SK-N-SH (cell line): ENCODE measurements around the gene SERPINC1. TPM values are rescaled to one million over a fixed set of nuclear protein-coding genes. Genes with fewer than 3 reads are reported as not detected.
A peak's percentile ranks its signal among the peaks of the same experiment; 100 is the strongest.

Source experiments
- CTCF ChIA-PET: fragments of 300-600, 350-600 bp; formaldehyde crosslinking; extraction: SDS; loops from one replicate; lab custom pipeline; 2021; lab: Yijun Ruan, JAX
- POLR2A ChIA-PET: fragments of 350-600 bp; sonication (Branson Sonifier 250); formaldehyde crosslinking; extraction: SDS; loops from one replicate; lab custom pipeline; 2020; ENCODE audit warnings: antibody characterized with exemption, inconsistent platforms; lab: Yijun Ruan, JAX
- DNase-seq: peaks from one replicate; pipeline ENCODE4 v3.0.0; 2012
- H2AFZ ChIP-seq: fragments of 200-600 bp; sonication (generic); 2 replicates; pipeline ENCODE4 v1.8.1; 2016; ENCODE audit warnings: antibody characterized with exemption, mild to moderate bottlenecking, low read depth
- H3F3A ChIP-seq: fragments of 200-600 bp; sonication (generic); replicated peaks from 2 replicates; pipeline ENCODE3; 2016; ENCODE audit warnings: antibody characterized with exemption, mild to moderate bottlenecking; ENCODE audit not compliant: insufficient read depth
- H3K27ac ChIP-seq, 2 experiments: fragments of 200-500 bp in 1 of 2; fragments of 200-600 bp in 1 of 2; sonication (Bioruptor generic) in 1 of 2; sonication (generic), shearing (Covaris generic) in 1 of 2; 2 replicates each; pipeline versions ENCODE4 v1.5.1 to v1.6.1; 2014 to 2016; ENCODE audit warnings: low read depth in 2 of 2, inconsistent platforms in 1 of 2, low read length in 1 of 2, mild to moderate bottlenecking in 1 of 2, mixed read lengths in 1 of 2
- H3K27me3 ChIP-seq: fragments of 200-600 bp; sonication (generic), shearing (Covaris generic); 2 replicates; pipeline ENCODE4 v1.6.1; 2016; ENCODE audit warnings: mixed run types; ENCODE audit not compliant: insufficient read depth
- H3K36me3 ChIP-seq, 2 experiments: fragments of 200-500 bp in 1 of 2; fragments of 200-600 bp in 1 of 2; sonication (Bioruptor generic) in 1 of 2; sonication (generic) in 1 of 2; replicated peaks in 1 of 2; 2 replicates each; pipeline versions ENCODE3 to v1.5.1; 2014 to 2016; ENCODE audit warnings: low read length in 1 of 2, mild to moderate bottlenecking in 1 of 2; ENCODE audit not compliant: insufficient read depth in 2 of 2, control insufficient read depth in 1 of 2
- H3K4me1 ChIP-seq, 2 experiments: fragments of 200-500 bp in 1 of 2; fragments of 200-600 bp in 1 of 2; sonication (Bioruptor generic) in 1 of 2; sonication (generic), shearing (Covaris generic) in 1 of 2; 2 replicates each; pipeline versions ENCODE4 v1.5.1 to v1.6.1; 2014 to 2016; ENCODE audit warnings: low read depth in 1 of 2, low read length in 1 of 2, mixed run types in 1 of 2; ENCODE audit not compliant: insufficient read depth in 2 of 2, control insufficient read depth in 1 of 2
- H3K4me2 ChIP-seq: fragments of 200-600 bp; sonication (generic), shearing (Covaris generic); 2 replicates; pipeline ENCODE4 v1.6.1; 2017; ENCODE audit warnings: mixed run types
- H3K4me3 ChIP-seq, 2 experiments: fragments of 200-500 bp in 1 of 2; fragments of 200-600 bp in 1 of 2; sonication (Bioruptor generic) in 1 of 2; sonication (generic), shearing (Covaris generic) in 1 of 2; 2 replicates each; pipeline versions ENCODE4 v1.5.1 to v1.8.1; 2014 to 2016; ENCODE audit warnings: low read depth in 2 of 2, inconsistent platforms in 1 of 2, low read length in 1 of 2, mild to moderate bottlenecking in 1 of 2, mixed read lengths in 1 of 2, moderate library complexity in 1 of 2
- H3K79me2 ChIP-seq: fragments of 200-600 bp; sonication (generic); 2 replicates; pipeline ENCODE4 v1.8.1; 2017; ENCODE audit warnings: mild to moderate bottlenecking; ENCODE audit not compliant: insufficient read depth
- H3K9ac ChIP-seq: fragments of 200-600 bp; sonication (generic); 2 replicates; pipeline ENCODE4 v1.6.1; 2017; ENCODE audit warnings: mixed run types
- H3K9me2 ChIP-seq: fragments of 200-600 bp; sonication (generic); 2 replicates; pipeline ENCODE4 v1.6.1; 2017; ENCODE audit warnings: mixed run types
- H3K9me3 ChIP-seq: fragments of 200-600 bp; sonication (generic); 2 replicates; pipeline ENCODE4 v1.6.1; 2017; ENCODE audit warnings: mixed run types, mild to moderate bottlenecking, moderate library complexity
- H4K20me1 ChIP-seq: fragments of 200-600 bp; sonication (generic); 2 replicates; pipeline ENCODE4 v1.6.1; 2017; ENCODE audit warnings: mild to moderate bottlenecking, mixed run types; ENCODE audit not compliant: insufficient read depth
- CTCF ChIP-seq: fragments of 200-600 bp; sonication (generic); IDR thresholded peaks from 2 replicates; pipeline ENCODE4 v1.6.1; 2017; ENCODE audit warnings: antibody characterized with exemption, mild to moderate bottlenecking, moderate library complexity
- EZH2phosphoT487 ChIP-seq: fragments of 200-600 bp; sonication (generic); IDR thresholded peaks from 2 replicates; pipeline ENCODE4 v1.6.1; 2017; ENCODE audit warnings: low read depth, mixed run types, mild to moderate bottlenecking, antibody characterized with exemption, moderate library complexity, borderline replicate concordance
- IRF3 ChIP-seq: fragments of 150-350 bp; IDR thresholded peaks from 2 replicates; pipeline ENCODE4 v1.6.1; 2016; ENCODE audit warnings: mild to moderate bottlenecking, low read depth, low read length
- MXI1 ChIP-seq: IDR thresholded peaks from 2 replicates; pipeline ENCODE4 v1.6.1; 2012; ENCODE audit warnings: mild to moderate bottlenecking, low read depth, low read length, improper control_type of control experiment
- NFIC ChIP-seq: IDR thresholded peaks from 2 replicates; pipeline ENCODE4 v1.4.0; 2012; ENCODE audit warnings: borderline replicate concordance
- POLR2AphosphoS5 ChIP-seq: IDR thresholded peaks from 2 replicates; pipeline ENCODE4 v1.6.1; 2012; ENCODE audit warnings: low read depth, low read length
- RAD21 ChIP-seq: IDR thresholded peaks from 2 replicates; pipeline ENCODE4 v1.6.1; 2012; ENCODE audit warnings: mild to moderate bottlenecking, low read length
- REST ChIP-seq: IDR thresholded peaks from 2 replicates; pipeline ENCODE4 v1.6.1; 2012; ENCODE audit warnings: mild to moderate bottlenecking, low read depth, low read length, moderate library complexity
- RFX5 ChIP-seq: IDR thresholded peaks from 2 replicates; pipeline ENCODE4 v1.6.1; 2012; ENCODE audit warnings: mild to moderate bottlenecking, improper control_type of control experiment, low read length
- TEAD4 ChIP-seq: IDR thresholded peaks from 2 replicates; pipeline ENCODE4 v1.4.0; 2012; ENCODE audit warnings: mild to moderate bottlenecking, borderline replicate concordance; ENCODE audit not compliant: insufficient read depth
- USF1 ChIP-seq: IDR thresholded peaks from 2 replicates; pipeline ENCODE4 v1.4.0; 2012; ENCODE audit warnings: low read depth, borderline replicate concordance
- WGBS: methylation state at CpG from one replicate; pipeline ENCODE4 v1.1.6; 2017; ENCODE audit warnings: low lambda C conversion rate; 5-methylcytosine and 5-hydroxymethylcytosine counted together
- polyA plus RNA-seq, 3 experiments: library from polyadenylated mRNA; depleted of rRNA; stranded (reverse); fragments of >200 nt; gene quantifications; 2 replicates each; pipeline ENCODE4 v1.2.3, GENCODE V29; 2012

Gene SERPINC1
- polyA plus RNA-seq, 1 of the 3 experiments (the other 2 are of a cell fraction): 0.08 TPM

- peak; percentile 95 for TF ChIP-seq MXI1
- no peak for TF ChIP-seq IRF3
- TF ChIP-seq EZH2phosphoT487: no peak
- peak; percentile 94 for TF ChIP-seq USF1
- no peak for TF ChIP-seq CTCF
- TF ChIP-seq, all 33 proteins: peak for 12
Measured at GRCh38 chr1:173867753-173868265, 49.3 kb downstream of the SERPINC1 start, which contains the start of gene GAS5 (continued).

GRCh38 chr1:173867141-173867752 is 49.9 kb downstream of the SERPINC1 start:
- H2AFZ ChIP-seq: no peak overlapping the region; the same call in 1 of the 2 replicates
- CTCF ChIA-PET: no interaction called here
- H4K20me1 ChIP-seq: peaks cover 49% of the 10 kb centered on the region

GRCh38 chr1:173866413-173867115 is 50.6 kb downstream of the SERPINC1 start:
- peaks cover 11 to 38% of the 10 kb centered on the region in 2 experiments; a peak in 3 of 4 replicates for H3K4me1 ChIP-seq
- no peak for DNase-seq
- H3K9me3 ChIP-seq: no peaks in the 10 kb centered on the region
- ChIA-PET CTCF (interaction anchor here (1.2 kb wide), 1 partner anchor 71 kb away, joined by 3 read pairs; no protein-coding TSS in a partner anchor), POLR2A (interaction anchor here (1.6 kb wide), 1 partner anchor 156 kb away, joined by 6 read pairs; the partner anchor contains the start of gene RC3H1)
- peak overlapping the region; percentile 82 to 90 for H3K4me3 ChIP-seq
- H3K4me2 ChIP-seq: peak overlapping the region; percentile 78
- H3K9ac ChIP-seq: peak overlapping the region; percentile 79
- H3K79me2 ChIP-seq: peaks cover 35% of the 10 kb centered on the region
- peak overlapping the region; percentile 74 to 94 for H3K27ac ChIP-seq
- H3K36me3 ChIP-seq: peaks cover 60 to 63% of the 10 kb centered on the region in 2 experiments
- H3K27me3 ChIP-seq: no peaks in the 10 kb centered on the region
- 0% methylated on average over 2 of the region's 2 CpGs for WGBS
- peaks cover 73% of the 10 kb centered on the region for H3F3A ChIP-seq
- no peak overlapping the region; the same call in 1 of the 2 replicates for H2AFZ ChIP-seq
- peaks cover 49% of the 10 kb centered on the region for H4K20me1 ChIP-seq
- H3K9me2 ChIP-seq: no peaks in the 10 kb centered on the region
- TF ChIP-seq RAD21: no peak
- no peak for TF ChIP-seq USF1
- TF ChIP-seq POLR2AphosphoS5: no peak; the same call in 1 of the 2 replicates
- no peak for TF ChIP-seq MXI1
- no peak for TF ChIP-seq REST
- TF ChIP-seq TEAD4: no peak
- TF ChIP-seq NFIC: no peak

More at GRCh38 chr1:173867141-173867752, 49.9 kb downstream of the SERPINC1 start:
- Histone ChIP-seq H3K79me2 (peaks cover 37% of the 10 kb centered on the region), H3K4me1 (peaks cover 11 to 38% of the 10 kb centered on the region in 2 experiments; a peak in 3 of 4 replicates), H3K9me3 (no peaks in the 10 kb centered on the region), H3K4me3 (peak overlapping the region; percentile 82 to 90), H3K27me3 (no peaks in the 10 kb centered on the region), H3K9ac (peak overlapping the region; percentile 79), H3K9me2 (no peaks in the 10 kb centered on the region), H3K4me2 (peak overlapping the region; percentile 78), H3K27ac (peak overlapping the region; percentile 74 to 94), H3K36me3 (peaks cover 62 to 65% of the 10 kb centered on the region in 2 experiments), H3F3A (peaks cover 67% of the 10 kb centered on the region)
- TF ChIP-seq MXI1: peak; percentile 91
- TF ChIP-seq RFX5: no peak
- POLR2A ChIA-PET: interaction anchor here (0.7 to 2.5 kb wide), 8 partner anchors 17 to 169 kb away, joined by 3 to 14 read pairs (median 4); partner anchors contain the start of genes CENPL, DARS2 and RC3H1
- 2% methylated on average over 31 of the region's 32 CpGs for WGBS
- DNase-seq: no peak
